MM.1S (cell line): ENCODE results near the gene HBE1.
A peak's percentile ranks its signal among the peaks of the same experiment; 100 is the strongest.

Experiments
- DNase-seq: peaks from one replicate; pipeline ENCODE4 v3.0.0-alpha.2; 2015
- H2AFZ ChIP-seq: fragments of 300-600 bp; sonication (generic); 2 replicates; pipeline ENCODE4 v1.6.0; 2016; ENCODE audit warnings: antibody characterized with exemption, low read length
- H3F3A ChIP-seq: fragments of 300-600 bp; sonication (generic); 2 replicates; pipeline ENCODE4 v1.6.1; 2016; ENCODE audit warnings: mild to moderate bottlenecking, antibody characterized with exemption, low read length, moderate library complexity, mixed read lengths; ENCODE audit not compliant: insufficient read depth
- H3K27ac ChIP-seq: fragments of 300-600 bp; sonication (generic); 2 replicates; pipeline ENCODE4 v1.5.1; 2016; ENCODE audit warnings: mild to moderate bottlenecking, low read length
- H3K27me3 ChIP-seq: fragments of 300-600 bp; sonication (generic); replicated peaks from 2 replicates; pipeline ENCODE4 v1.6.0; 2016; ENCODE audit warnings: low read length; ENCODE audit not compliant: insufficient read depth
- H3K36me3 ChIP-seq: fragments of 300-600 bp; sonication (generic); replicated peaks from 2 replicates; pipeline ENCODE4 v1.6.1; 2016; ENCODE audit warnings: mild to moderate bottlenecking, low read length, mixed read lengths; ENCODE audit not compliant: insufficient read depth
- H3K4me1 ChIP-seq: fragments of 300-600 bp; sonication (generic); 2 replicates; pipeline ENCODE4 v1.6.1; 2016; ENCODE audit warnings: low read length, mixed read lengths
- H3K4me2 ChIP-seq: fragments of 300-600 bp; sonication (generic); 2 replicates; pipeline ENCODE4 v1.6.0; 2016; ENCODE audit warnings: low read depth, low read length
- H3K4me3 ChIP-seq: fragments of 300-600 bp; sonication (generic); 2 replicates; pipeline ENCODE4 v1.5.1; 2016; ENCODE audit warnings: low read length, mixed read lengths
- H3K79me2 ChIP-seq: fragments of 300-600 bp; sonication (generic); 2 replicates; pipeline ENCODE4 v1.6.1; 2016; ENCODE audit warnings: mixed run types, low read length, mixed read lengths
- H3K9ac ChIP-seq: fragments of 300-600 bp; sonication (generic); 2 replicates; pipeline ENCODE4 v1.6.1; 2016; ENCODE audit warnings: low read length, mixed read lengths
- H3K9me2 ChIP-seq: fragments of 300-600 bp; sonication (generic); replicated peaks from 2 replicates; pipeline ENCODE4 v1.6.1; 2016; ENCODE audit warnings: mild to moderate bottlenecking, low read length, mixed read lengths; ENCODE audit not compliant: insufficient read depth
- H3K9me3 ChIP-seq: fragments of 300-600 bp; sonication (generic); replicated peaks from 2 replicates; pipeline ENCODE4 v1.6.1; 2016; ENCODE audit warnings: mild to moderate bottlenecking, low read length, mixed read lengths; ENCODE audit not compliant: insufficient read depth
- H4K20me1 ChIP-seq: fragments of 300-600 bp; sonication (generic); 2 replicates; pipeline ENCODE4 v1.6.1; 2016; ENCODE audit warnings: mild to moderate bottlenecking, low read length, moderate library complexity, mixed read lengths; ENCODE audit not compliant: insufficient read depth
- CTCF ChIP-seq: fragments of 300-600 bp; sonication (generic); IDR thresholded peaks from 2 replicates; pipeline ENCODE4 v1.5.1; 2016; ENCODE audit warnings: antibody characterized with exemption, low read length, mixed read lengths
- EZH2 ChIP-seq: fragments of 300-600 bp; sonication (generic); optimal IDR thresholded peaks from 2 replicates; pipeline ENCODE3; 2017; ENCODE audit warnings: low read depth, mild to moderate bottlenecking, antibody characterized with exemption, low read length, mixed read lengths
- EZH2phosphoT487 ChIP-seq: fragments of 300-600 bp; sonication (generic); IDR thresholded peaks from 2 replicates; pipeline ENCODE4 v1.6.1; 2018; ENCODE audit warnings: antibody characterized with exemption, low read length

HBE1 gene

GRCh38 chr11:5286901-5287300, 17.2 kb upstream of the HBE1 start:
- H3K27me3 ChIP-seq: no peaks in the 10 kb centered on the region
- H3K4me3 ChIP-seq: no peak overlapping the region
- no peaks in the 10 kb centered on the region for H3K9me3 ChIP-seq
- no peaks in the 10 kb centered on the region for H4K20me1 ChIP-seq
- no peaks in the 10 kb centered on the region for H3K36me3 ChIP-seq
- H3K9me2 ChIP-seq: no peaks in the 10 kb centered on the region
- TF ChIP-seq CTCF: no peak
- TF ChIP-seq EZH2phosphoT487: no peak
- no peak for TF ChIP-seq EZH2
- DNase-seq: no peak
- no peak overlapping the region for H2AFZ ChIP-seq
- no peak overlapping the region for H3K4me2 ChIP-seq
- no peaks in the 10 kb centered on the region; the same call in 1 of the 2 replicates for H3F3A ChIP-seq
- no peaks in the 10 kb centered on the region for H3K79me2 ChIP-seq
- no peak overlapping the region for H3K9ac ChIP-seq
- no peak overlapping the region for H3K27ac ChIP-seq
- H3K4me1 ChIP-seq: peaks cover 37% of the 10 kb centered on the region

GRCh38 chr11:5286351-5286750, 16.6 kb upstream of the HBE1 start:
- Histone ChIP-seq H2AFZ (no peak overlapping the region), H3K9me2 (no peaks in the 10 kb centered on the region), H3K9ac (no peak overlapping the region), H4K20me1 (no peaks in the 10 kb centered on the region), H3K36me3 (no peaks in the 10 kb centered on the region), H3K79me2 (no peaks in the 10 kb centered on the region), H3F3A (no peaks in the 10 kb centered on the region; the same call in 1 of the 2 replicates), H3K27me3 (no peaks in the 10 kb centered on the region), H3K9me3 (no peaks in the 10 kb centered on the region), H3K4me3 (no peak overlapping the region), H3K4me2 (no peak overlapping the region), H3K27ac (no peak overlapping the region), H3K4me1 (peaks cover 33% of the 10 kb centered on the region)
- no peak for DNase-seq
- TF ChIP-seq EZH2 (no peak), CTCF (no peak), EZH2phosphoT487 (no peak)

GRCh38 chr11:5285703-5286340, 16.1 kb upstream of the HBE1 start:
- H2AFZ ChIP-seq: no peak overlapping the region
- H3K27ac ChIP-seq: peak overlapping the region; percentile 9; the same call in 1 of the 2 replicates
- no peak overlapping the region for H3K9ac ChIP-seq
- no peaks in the 10 kb centered on the region for H3K9me2 ChIP-seq
- no peaks in the 10 kb centered on the region for H3K79me2 ChIP-seq
- TF ChIP-seq EZH2phosphoT487 (no peak), EZH2 (no peak), CTCF (no peak)
- H3K4me1 ChIP-seq: peaks cover 29% of the 10 kb centered on the region
- H3K36me3 ChIP-seq: no peaks in the 10 kb centered on the region
- H4K20me1 ChIP-seq: no peaks in the 10 kb centered on the region
- no peak overlapping the region for H3K4me3 ChIP-seq
- no peaks in the 10 kb centered on the region for H3K27me3 ChIP-seq
- H3K4me2 ChIP-seq: peak overlapping the region; percentile 7; the same call in 1 of the 2 replicates
- H3F3A ChIP-seq: no peaks in the 10 kb centered on the region; the same call in 1 of the 2 replicates
- H3K9me3 ChIP-seq: no peaks in the 10 kb centered on the region
- peak; percentile 67 for DNase-seq
